Measurements from ENCODE around the gene LAIR1.
A peak's percentile ranks its signal among the peaks of the same experiment; 100 is the strongest.

LAIR1 gene

DNA sequence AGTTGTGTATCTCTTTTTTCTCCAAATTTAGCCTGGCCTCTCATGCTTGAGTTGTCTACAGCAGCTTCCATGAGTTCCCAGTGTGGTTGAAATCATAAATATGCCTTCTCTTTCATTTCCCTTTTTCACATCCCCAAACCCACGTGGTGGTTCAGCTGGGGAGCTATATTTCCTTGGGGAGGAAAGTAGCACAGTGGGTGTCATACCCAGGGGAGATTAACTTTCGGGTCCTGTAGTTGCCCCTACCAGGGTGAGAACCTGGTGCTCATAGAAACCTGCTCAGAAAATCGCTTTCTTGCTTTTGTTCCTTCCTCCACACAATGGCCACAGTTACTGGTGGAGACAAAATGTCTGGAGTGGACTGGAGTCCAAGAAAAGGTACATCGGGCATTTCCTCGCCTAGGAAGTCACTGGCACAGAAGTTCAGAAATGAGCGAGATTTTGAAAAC is 18.8 kb downstream of the LAIR1 start:
- no peaks in the 10 kb centered on the region for H3K79me1 ChIP-seq (ENCODE audit: low read length)
- H2AFZ ChIP-seq (ENCODE audit: insufficient read depth, low read length, poor library complexity), result no peak overlapping the region
- H3K4me3 ChIP-seq (ENCODE audit: low read depth, low read length), result no peak overlapping the region
- peak in 1 of 2 donors; percentile 15 for DNase-seq
- no peak overlapping the region for H3K9ac ChIP-seq (ENCODE audit: low read length)
- no peak overlapping the region for H2BK120ac ChIP-seq (ENCODE audit: insufficient read depth, low read length, poor library complexity)
- WGBS (ENCODE audit: extremely low coverage, insufficient coverage, insufficient read length), result no CpG with 5 or more reads among the region's 6 CpGs
- H3K9me3 ChIP-seq (ENCODE audit: insufficient read depth, low read depth, low read length), result peaks cover 5% of the 10 kb centered on the region
- H3K79me2 ChIP-seq (ENCODE audit: control insufficient read depth, insufficient read depth, low read length, poor library complexity), result no peaks in the 10 kb centered on the region
- H4K91ac ChIP-seq (ENCODE audit: low read depth, low read length), result no peak overlapping the region
- no peak overlapping the region for H3K18ac ChIP-seq (ENCODE audit: low read length)
- H3K4ac ChIP-seq (ENCODE audit: low read depth, low read length), result no peak overlapping the region
- H4K12ac ChIP-seq (ENCODE audit: low read depth, low read length), result no peak overlapping the region
- H3K27ac ChIP-seq (ENCODE audit: low read depth, low read length), result no peak overlapping the region
- H2AK5ac ChIP-seq (ENCODE audit: low read length), result no peak overlapping the region
- H3K23ac ChIP-seq (ENCODE audit: low read length), result no peak overlapping the region
- no peaks in the 10 kb centered on the region for H3K36me3 ChIP-seq (ENCODE audit: control insufficient read depth in 1 of 2, insufficient read depth in 2 of 2, low read length in 2 of 2)
- no peaks in the 10 kb centered on the region for H3K27me3 ChIP-seq (ENCODE audit: insufficient read depth, low read length)
- no peak overlapping the region for H2BK12ac ChIP-seq (ENCODE audit: low read length)
- no peak overlapping the region for H4K8ac ChIP-seq (ENCODE audit: low read depth, low read length)
- H3K14ac ChIP-seq (ENCODE audit: low read length), result no peak overlapping the region
- no peak overlapping the region for H3K4me2 ChIP-seq (ENCODE audit: low read length)
- no peaks in the 10 kb centered on the region for H3K4me1 ChIP-seq (ENCODE audit: control insufficient read depth in 1 of 2, insufficient read depth in 2 of 2, low read length in 2 of 2)
- H2BK5ac ChIP-seq (ENCODE audit: low read depth, low read length, poor library complexity), result no peak overlapping the region

DNA sequence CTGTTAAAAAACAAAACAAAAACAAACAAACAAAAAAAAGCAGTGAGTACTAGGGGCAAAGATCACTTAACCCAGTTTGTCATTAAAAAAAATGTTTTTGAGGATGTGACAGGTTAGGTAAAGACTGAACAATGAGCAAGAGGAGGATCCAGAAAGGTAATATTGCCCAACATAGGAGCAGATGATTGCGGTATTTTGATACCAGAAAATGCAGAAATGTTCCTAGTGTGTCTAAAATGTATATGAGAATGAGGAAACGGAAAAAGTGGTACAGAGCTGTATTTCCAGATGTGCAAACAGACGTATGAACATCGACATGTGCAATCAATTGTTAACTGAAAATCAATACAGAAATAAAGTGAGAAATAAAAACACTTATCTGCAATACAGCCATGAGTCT is 20.9 kb downstream of the LAIR1 start:
- Histone ChIP-seq H2BK5ac (ENCODE audit: low read depth, low read length, poor library complexity) (no peak overlapping the region), H3K23ac (ENCODE audit: low read length) (no peak overlapping the region), H3K4me1 (ENCODE audit: control insufficient read depth in 1 of 2, insufficient read depth in 2 of 2, low read length in 2 of 2) (no peaks in the 10 kb centered on the region), H3K18ac (ENCODE audit: low read length) (no peak overlapping the region), H2AFZ (ENCODE audit: insufficient read depth, low read length, poor library complexity) (no peak overlapping the region), H3K14ac (ENCODE audit: low read length) (no peak overlapping the region), H4K91ac (ENCODE audit: low read depth, low read length) (no peak overlapping the region), H3K9me3 (ENCODE audit: insufficient read depth, low read depth, low read length) (peaks cover 3% of the 10 kb centered on the region), H3K4me2 (ENCODE audit: low read length) (no peak overlapping the region), H2BK120ac (ENCODE audit: insufficient read depth, low read length, poor library complexity) (no peak overlapping the region), H3K27ac (ENCODE audit: low read depth, low read length) (no peak overlapping the region), H3K36me3 (ENCODE audit: control insufficient read depth in 1 of 2, insufficient read depth in 2 of 2, low read length in 2 of 2) (no peaks in the 10 kb centered on the region), H2BK12ac (ENCODE audit: low read length) (no peak overlapping the region), H2AK5ac (ENCODE audit: low read length) (no peak overlapping the region), H3K79me1 (ENCODE audit: low read length) (no peaks in the 10 kb centered on the region), H3K4me3 (ENCODE audit: low read depth, low read length) (no peak overlapping the region), H3K27me3 (ENCODE audit: insufficient read depth, low read length) (no peaks in the 10 kb centered on the region), H4K8ac (ENCODE audit: low read depth, low read length) (no peak overlapping the region), H3K9ac (ENCODE audit: low read length) (no peak overlapping the region), H3K4ac (ENCODE audit: low read depth, low read length) (no peak overlapping the region), H4K12ac (ENCODE audit: low read depth, low read length) (no peak overlapping the region), H3K79me2 (ENCODE audit: control insufficient read depth, insufficient read depth, low read length, poor library complexity) (no peaks in the 10 kb centered on the region)
- DNase-seq, result no peak
- no CpG with 5 or more reads among the region's 4 CpGs for WGBS (ENCODE audit: extremely low coverage, insufficient coverage, insufficient read length)

DNA sequence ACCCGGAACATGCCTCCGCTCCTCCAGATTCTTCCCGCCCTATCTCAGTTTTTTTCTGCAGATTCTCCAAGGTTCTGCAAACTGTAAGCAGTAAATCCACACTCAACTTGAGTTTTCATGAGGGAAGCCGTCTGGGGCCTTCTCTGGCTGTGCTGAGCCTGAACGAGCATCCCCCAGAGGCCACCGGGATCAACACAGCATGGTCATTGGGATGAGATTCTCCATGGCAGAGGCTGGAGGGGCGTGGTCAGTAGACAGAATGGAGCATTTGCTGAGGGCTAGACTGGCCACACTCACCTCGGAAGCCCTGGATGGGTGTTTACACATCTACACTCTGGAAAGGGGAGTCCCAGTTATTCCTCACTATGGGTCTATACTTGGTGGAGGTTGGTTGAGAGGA is 23.4 kb downstream of the LAIR1 start:
- H3K18ac ChIP-seq (ENCODE audit: low read length), result no peak overlapping the region
- no CpG with 5 or more reads among the region's 8 CpGs for WGBS (ENCODE audit: extremely low coverage, insufficient coverage, insufficient read length)
- H3K36me3 ChIP-seq (ENCODE audit: control insufficient read depth in 1 of 2, insufficient read depth in 2 of 2, low read length in 2 of 2), result no peaks in the 10 kb centered on the region
- H3K27ac ChIP-seq (ENCODE audit: low read depth, low read length), result no peak overlapping the region
- H3K4me2 ChIP-seq (ENCODE audit: low read length), result no peak overlapping the region
- no peaks in the 10 kb centered on the region for H3K27me3 ChIP-seq (ENCODE audit: insufficient read depth, low read length)
- H2BK12ac ChIP-seq (ENCODE audit: low read length), result no peak overlapping the region
- no peak overlapping the region for H4K12ac ChIP-seq (ENCODE audit: low read depth, low read length)
- no peak overlapping the region for H4K91ac ChIP-seq (ENCODE audit: low read depth, low read length)
- H4K8ac ChIP-seq (ENCODE audit: low read depth, low read length), result no peak overlapping the region
- no peaks in the 10 kb centered on the region for H3K79me2 ChIP-seq (ENCODE audit: control insufficient read depth, insufficient read depth, low read length, poor library complexity)
- H2AK5ac ChIP-seq (ENCODE audit: low read length), result no peak overlapping the region
- no peak overlapping the region for H3K4ac ChIP-seq (ENCODE audit: low read depth, low read length)
- no peak overlapping the region for H2BK5ac ChIP-seq (ENCODE audit: low read depth, low read length, poor library complexity)
- H3K9ac ChIP-seq (ENCODE audit: low read length), result no peak overlapping the region
- no peak overlapping the region for H3K14ac ChIP-seq (ENCODE audit: low read length)
- H3K79me1 ChIP-seq (ENCODE audit: low read length), result no peaks in the 10 kb centered on the region
- no peak overlapping the region for H3K23ac ChIP-seq (ENCODE audit: low read length)
- H2BK120ac ChIP-seq (ENCODE audit: insufficient read depth, low read length, poor library complexity), result no peak overlapping the region
- no peak for DNase-seq
- no peak overlapping the region for H3K4me3 ChIP-seq (ENCODE audit: low read depth, low read length)
- no peaks in the 10 kb centered on the region for H3K4me1 ChIP-seq (ENCODE audit: control insufficient read depth in 1 of 2, insufficient read depth in 2 of 2, low read length in 2 of 2)
- no peak overlapping the region for H2AFZ ChIP-seq (ENCODE audit: insufficient read depth, low read length, poor library complexity)
- peaks cover 2% of the 10 kb centered on the region for H3K9me3 ChIP-seq (ENCODE audit: insufficient read depth, low read depth, low read length)

DNA sequence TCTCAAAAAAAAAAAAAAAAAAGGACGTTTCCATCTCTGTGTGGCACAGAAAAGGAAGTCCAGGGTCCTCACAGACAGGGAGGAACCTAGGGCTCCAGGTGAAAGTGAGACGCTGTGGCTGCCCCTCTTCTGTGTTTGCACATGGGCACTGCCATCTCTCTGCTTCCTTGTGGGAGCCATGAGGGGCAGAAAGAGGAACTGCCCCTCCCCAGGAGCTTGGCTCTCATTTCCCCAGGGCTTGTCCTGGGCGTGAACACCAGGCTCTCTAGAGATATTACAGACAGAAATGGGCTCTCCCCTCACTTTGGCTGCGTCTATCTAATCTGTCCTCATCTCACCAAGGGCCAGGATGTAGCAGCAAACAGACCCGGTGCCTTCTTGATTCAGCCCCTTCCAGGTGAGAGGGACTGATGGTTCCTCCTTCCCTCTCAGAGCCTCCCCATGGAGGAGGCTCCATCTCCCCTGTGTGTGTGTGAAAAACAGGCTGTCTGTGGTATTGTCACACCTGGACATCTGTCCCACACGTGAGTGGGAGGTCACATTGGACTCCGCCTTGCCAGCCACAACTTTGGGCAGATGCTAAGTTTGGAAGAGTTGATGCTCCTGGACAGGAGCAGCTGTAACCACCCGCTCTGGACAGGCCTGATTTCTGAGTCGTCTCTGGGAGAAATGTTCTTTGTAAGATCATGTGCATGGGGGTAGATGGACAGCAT is 24.9 kb downstream of the LAIR1 start:
- Histone ChIP-seq H3K4me2 (ENCODE audit: low read length) (no peak overlapping the region), H3K79me1 (ENCODE audit: low read length) (no peaks in the 10 kb centered on the region), H3K4me3 (ENCODE audit: low read depth, low read length) (no peak overlapping the region), H3K36me3 (ENCODE audit: control insufficient read depth in 1 of 2, insufficient read depth in 2 of 2, low read length in 2 of 2) (no peaks in the 10 kb centered on the region), H3K23ac (ENCODE audit: low read length) (no peak overlapping the region), H2AFZ (ENCODE audit: insufficient read depth, low read length, poor library complexity) (no peak overlapping the region), H2BK5ac (ENCODE audit: low read depth, low read length, poor library complexity) (no peak overlapping the region), H4K8ac (ENCODE audit: low read depth, low read length) (no peak overlapping the region), H3K9me3 (ENCODE audit: insufficient read depth, low read depth, low read length) (peaks cover 2% of the 10 kb centered on the region), H2BK120ac (ENCODE audit: insufficient read depth, low read length, poor library complexity) (no peak overlapping the region), H3K79me2 (ENCODE audit: control insufficient read depth, insufficient read depth, low read length, poor library complexity) (no peaks in the 10 kb centered on the region), H3K4me1 (ENCODE audit: control insufficient read depth in 1 of 2, insufficient read depth in 2 of 2, low read length in 2 of 2) (no peaks in the 10 kb centered on the region), H3K18ac (ENCODE audit: low read length) (no peak overlapping the region), H3K27ac (ENCODE audit: low read depth, low read length) (no peak overlapping the region), H3K9ac (ENCODE audit: low read length) (no peak overlapping the region), H2AK5ac (ENCODE audit: low read length) (no peak overlapping the region), H2BK12ac (ENCODE audit: low read length) (no peak overlapping the region), H4K91ac (ENCODE audit: low read depth, low read length) (no peak overlapping the region), H4K12ac (ENCODE audit: low read depth, low read length) (no peak overlapping the region), H3K14ac (ENCODE audit: low read length) (no peak overlapping the region), H3K27me3 (ENCODE audit: insufficient read depth, low read length) (no peaks in the 10 kb centered on the region), H3K4ac (ENCODE audit: low read depth, low read length) (no peak overlapping the region)
- no peak for DNase-seq
- WGBS (ENCODE audit: extremely low coverage, insufficient coverage, insufficient read length), result no CpG with 5 or more reads among the region's 9 CpGs
